ENCODE results near the gene RASA4.
"Not testable (repeated sequence)": the region's sequence is repeated elsewhere in the genome, so short reads cannot be mapped to it uniquely, and the experiment has no call there.

The RASA4 gene

GRCh38 chr7:102616507-102617125, at the start of gene RASA4:
RASA4 (minus strand) TSS chr7:102616756; CDS start chr7:102616689, 67 bp downstream.
- not testable (repeated sequence) for DNase-seq

- not testable (repeated sequence) for DNase-seq
Observed at GRCh38 chr7:102664765-102665164, 48.2 kb upstream of the RASA4 start.

GRCh38 chr7:102649924-102650323, 33.4 kb upstream of the RASA4 start, which contains the start of gene SPDYE2B:
SPDYE2B (plus strand) TSS chr7:102650319; CDS start chr7:102652349, 2,030 bp downstream.
- DNase-seq, result not testable (repeated sequence)

- not testable (repeated sequence) for DNase-seq
Observed at GRCh38 chr7:102647813-102648212, 31.3 kb upstream of the RASA4 start.

- DNase-seq, result not testable (repeated sequence)
Observed at GRCh38 chr7:102643404-102643803, 26.8 kb upstream of the RASA4 start.

- DNase-seq, result not testable (repeated sequence)
Observed at GRCh38 chr7:102642691-102643090, 26.1 kb upstream of the RASA4 start, which contains the start of gene UPK3BL1. UPK3BL1 (minus strand) TSS chr7:102642791; CDS start chr7:102642741, 50 bp downstream.

GRCh38 chr7:102638848-102639247, 22.3 kb upstream of the RASA4 start:
- not testable (repeated sequence) for DNase-seq

- DNase-seq, result not testable (repeated sequence)
Observed at GRCh38 chr7:102636956-102637355, 20.4 kb upstream of the RASA4 start.

GRCh38 chr7:102635354-102635753, 18.8 kb upstream of the RASA4 start:
- DNase-seq, result not testable (repeated sequence)

- not testable (repeated sequence) for DNase-seq
Observed at GRCh38 chr7:102634299-102634698, 17.7 kb upstream of the RASA4 start.

GRCh38 chr7:102630622-102631021, 14.1 kb upstream of the RASA4 start:
- not testable (repeated sequence) for DNase-seq

- DNase-seq, result not testable (repeated sequence)
Observed at GRCh38 chr7:102627271-102627904, 10.8 kb upstream of the RASA4 start.

GRCh38 chr7:102618122-102618521, 1.6 kb upstream of the RASA4 start:
- not testable (repeated sequence) for DNase-seq

- not testable (repeated sequence) for DNase-seq
Observed at GRCh38 chr7:102615930-102616329, 626 bp downstream of the RASA4 start.

GRCh38 chr7:102614873-102615272, 1.7 kb downstream of the RASA4 start:
- not testable (repeated sequence) for DNase-seq

GRCh38 chr7:102614346-102614697, 2.2 kb downstream of the RASA4 start:
- DNase-seq, result not testable (repeated sequence)

GRCh38 chr7:102613575-102614345, 2.8 kb downstream of the RASA4 start:
- DNase-seq, result not testable (repeated sequence)

GRCh38 chr7:102611675-102612325, 4.8 kb downstream of the RASA4 start:
- not testable (repeated sequence) for DNase-seq

GRCh38 chr7:102611013-102611674, 5.4 kb downstream of the RASA4 start:
- DNase-seq, result not testable (repeated sequence)

GRCh38 chr7:102610441-102610840, 6.1 kb downstream of the RASA4 start:
- not testable (repeated sequence) for DNase-seq

GRCh38 chr7:102609734-102610133, 6.8 kb downstream of the RASA4 start:
- DNase-seq, result not testable (repeated sequence)

GRCh38 chr7:102606848-102607247, 9.7 kb downstream of the RASA4 start:
- not testable (repeated sequence) for DNase-seq
